VCaP (cell line): Measurements from ENCODE around the gene KATNB1.

Experiments used
- H3K27ac ChIP-seq: fragments of 450-650 bp; 2 replicates; pipeline ENCODE4 v1.5.1; 2017
- CTCF ChIP-seq: fragments of 450-650 bp; conservative IDR thresholded peaks from 2 replicates; pipeline ENCODE4 v1.5.1; 2017; ENCODE audit warnings: mild to moderate bottlenecking, moderate library complexity

Gene KATNB1

GRCh38 chr16:57802341-57803133, 67.0 kb downstream of the KATNB1 start, which contains the start of gene KIFC3:
KIFC3 (minus strand) TSS chr16:57802491; CDS start chr16:57798243, 4,248 bp downstream.
- no peak within 1 kb of the TSS for H3K27ac ChIP-seq
- peak; percentile 16; the same call in 1 of the 2 replicates for TF ChIP-seq CTCF

GRCh38 chr16:57803134-57803990, 67.8 kb downstream of the KATNB1 start:
- H3K27ac ChIP-seq: no peak overlapping the region
- TF ChIP-seq CTCF: no peak

- H3K27ac ChIP-seq: no peak overlapping the region
- no peak for TF ChIP-seq CTCF
These were observed 68.7 kb downstream of the KATNB1 start for GRCh38 chr16:57804111-57804837.

DNA sequence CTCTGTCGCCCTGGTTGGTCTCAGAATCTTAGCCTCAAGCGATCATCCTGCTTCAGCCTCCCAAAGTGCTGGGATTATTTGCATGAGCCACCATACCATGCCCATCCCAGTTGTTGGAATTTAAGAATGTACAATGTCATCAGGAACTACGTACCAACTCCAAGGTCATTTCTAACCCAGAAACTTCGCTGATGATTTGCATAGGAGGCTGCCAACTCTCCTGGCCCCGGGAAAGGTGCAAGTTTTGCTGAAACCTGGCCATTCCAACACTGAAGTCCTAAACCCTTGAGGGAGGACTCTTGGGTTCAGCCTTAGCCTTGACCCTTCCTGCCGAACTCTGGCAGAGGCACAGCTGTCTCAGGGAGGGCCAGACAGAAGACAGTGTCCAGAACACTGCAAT, 69.6 kb downstream of the KATNB1 start:
- no peak for TF ChIP-seq CTCF
- H3K27ac ChIP-seq: no peak overlapping the region
